NCI-H69 (cell line): ENCODE results near the gene IMMP2L.
"Not testable (repeated sequence)": the region's sequence is repeated elsewhere in the genome, so short reads cannot be mapped to it uniquely, and the experiment has no call there.

Experiments
- DNase-seq: peaks from one replicate; lab custom pipeline; 2025; lab: John Stamatoyannopoulos, UW

The IMMP2L gene

GRCh38 chr7:111264111-111264868 lies 298.0 kb downstream of the IMMP2L start:
- DNase-seq: no peak

- peak; percentile 14 for DNase-seq
Observed at GRCh38 chr7:111262293-111263116, 299.8 kb downstream of the IMMP2L start.

- no peak for DNase-seq
Observed at GRCh38 chr7:111261496-111261895, 300.8 kb downstream of the IMMP2L start.

DNA sequence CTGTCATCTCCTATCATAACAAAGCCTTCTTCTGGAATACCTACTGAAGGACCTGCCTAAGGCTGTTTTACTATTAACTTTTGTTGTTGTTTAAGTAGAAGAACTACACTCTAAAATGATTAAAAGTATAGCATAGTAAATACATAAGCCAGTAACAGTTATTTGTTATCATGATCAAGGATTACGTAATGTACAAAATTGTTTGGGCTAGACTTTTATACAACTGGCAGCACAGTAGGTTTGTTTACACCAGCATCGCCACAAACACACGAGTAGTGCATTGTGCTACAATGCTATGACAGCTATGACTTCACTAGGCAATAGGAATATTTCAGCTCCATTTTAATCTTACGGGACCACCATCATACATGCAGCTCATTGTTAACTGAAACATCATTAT lies 302.3 kb downstream of the IMMP2L start:
- DNase-seq: no peak

GRCh38 chr7:111256391-111256790 lies 305.9 kb downstream of the IMMP2L start:
- no peak for DNase-seq

GRCh38 chr7:111255576-111255975 lies 306.7 kb downstream of the IMMP2L start:
- DNase-seq: peak; percentile 20

GRCh38 chr7:111251365-111251764 lies 310.9 kb downstream of the IMMP2L start:
- not testable (repeated sequence) for DNase-seq

- not testable (repeated sequence) for DNase-seq
Observed at GRCh38 chr7:111249807-111250206, 312.5 kb downstream of the IMMP2L start.

GRCh38 chr7:111242141-111242755 lies 320.0 kb downstream of the IMMP2L start:
- no peak for DNase-seq

- no peak for DNase-seq
Observed at GRCh38 chr7:111240371-111240770, 321.9 kb downstream of the IMMP2L start.

- no peak for DNase-seq
Observed at GRCh38 chr7:111239437-111239836, 322.9 kb downstream of the IMMP2L start.

DNA sequence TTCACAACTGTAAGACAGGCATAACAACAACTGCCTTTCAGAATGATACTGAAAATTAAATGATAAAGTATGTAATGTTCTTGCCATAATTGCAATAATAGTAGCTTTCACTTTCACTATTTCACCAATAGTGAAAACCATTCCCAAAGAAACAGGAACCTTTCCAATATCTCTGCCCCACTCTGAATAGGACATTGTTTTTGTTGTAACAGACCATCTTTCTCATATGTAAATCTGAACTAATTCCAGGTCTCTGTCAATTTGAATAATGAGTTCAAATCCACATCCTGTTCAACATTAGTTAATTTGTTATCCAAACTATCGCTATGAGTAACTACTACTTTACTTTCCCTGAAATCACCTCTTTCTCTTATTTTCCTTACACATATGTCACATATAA lies 323.4 kb downstream of the IMMP2L start:
- peak; percentile 27 for DNase-seq

GRCh38 chr7:111235709-111236108 lies 326.6 kb downstream of the IMMP2L start:
- DNase-seq: no peak

GRCh38 chr7:111232249-111233084 lies 329.8 kb downstream of the IMMP2L start:
- DNase-seq: no peak

DNA sequence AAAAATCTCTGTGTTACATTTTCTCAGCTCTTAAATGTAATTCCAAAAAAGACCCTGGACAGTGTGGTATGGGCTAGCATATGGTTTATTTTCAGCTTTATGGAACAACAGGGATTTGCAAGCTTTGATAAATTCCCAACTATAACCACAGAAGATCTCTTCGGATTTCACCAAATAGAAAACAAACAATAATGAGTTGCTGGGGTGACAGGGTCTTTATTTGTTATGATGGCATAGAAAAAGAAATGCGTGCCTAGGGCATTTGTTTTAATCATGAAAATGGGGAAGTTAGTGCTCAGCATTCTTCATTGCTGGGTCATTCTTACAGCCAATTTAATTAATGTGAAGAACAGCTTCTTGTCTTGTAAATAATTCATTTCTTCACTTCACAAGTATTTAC lies 332.4 kb downstream of the IMMP2L start:
- no peak for DNase-seq

DNA sequence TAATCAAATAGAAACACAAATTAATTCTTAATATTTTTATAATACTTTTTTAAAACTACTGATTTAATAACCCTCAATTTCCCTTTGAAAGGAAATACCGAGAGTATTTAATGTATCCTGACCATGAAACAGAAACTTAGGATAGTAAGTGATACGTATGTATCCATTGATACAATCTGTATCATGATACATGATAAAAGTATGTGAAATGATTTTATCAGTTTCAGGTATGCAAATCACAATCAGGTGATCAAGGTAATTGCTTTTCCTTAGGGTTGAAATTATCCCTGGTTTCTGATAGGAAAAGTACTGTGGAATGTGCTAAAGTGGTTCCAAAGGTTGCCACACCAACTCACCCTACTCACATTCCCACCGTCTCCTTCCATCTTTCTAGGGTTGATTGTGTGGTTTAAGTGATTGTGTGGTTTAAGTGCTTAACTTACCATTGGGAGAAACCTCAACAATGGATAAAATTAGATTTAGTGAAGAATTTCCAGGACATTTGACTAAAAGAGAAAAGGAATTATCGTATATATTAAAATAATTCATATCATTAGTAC lies 333.0 kb downstream of the IMMP2L start:
- no peak for DNase-seq

DNA sequence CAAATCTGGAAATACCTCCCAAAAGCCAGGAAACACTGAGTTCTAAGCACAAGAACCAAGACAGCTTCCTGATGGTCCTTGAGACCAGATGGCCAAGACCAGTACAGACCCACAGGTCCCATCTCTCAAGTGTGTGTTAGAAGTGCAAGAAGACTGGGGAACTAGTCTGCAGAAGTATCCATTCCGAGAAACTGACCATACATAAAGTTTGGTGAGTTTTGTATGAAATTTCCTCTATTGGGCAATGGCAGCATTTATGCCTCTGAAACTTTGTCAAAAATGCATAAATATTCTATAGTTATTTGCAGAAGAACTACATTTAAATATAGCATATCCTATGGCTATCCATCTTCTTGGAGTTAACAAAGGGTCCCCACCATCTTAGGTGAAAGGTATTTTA lies 333.9 kb downstream of the IMMP2L start:
- no peak for DNase-seq

- no peak for DNase-seq
Observed at GRCh38 chr7:111226800-111227199, 335.5 kb downstream of the IMMP2L start.

- no peak for DNase-seq
Observed at GRCh38 chr7:111224354-111225231, 337.7 kb downstream of the IMMP2L start.

DNA sequence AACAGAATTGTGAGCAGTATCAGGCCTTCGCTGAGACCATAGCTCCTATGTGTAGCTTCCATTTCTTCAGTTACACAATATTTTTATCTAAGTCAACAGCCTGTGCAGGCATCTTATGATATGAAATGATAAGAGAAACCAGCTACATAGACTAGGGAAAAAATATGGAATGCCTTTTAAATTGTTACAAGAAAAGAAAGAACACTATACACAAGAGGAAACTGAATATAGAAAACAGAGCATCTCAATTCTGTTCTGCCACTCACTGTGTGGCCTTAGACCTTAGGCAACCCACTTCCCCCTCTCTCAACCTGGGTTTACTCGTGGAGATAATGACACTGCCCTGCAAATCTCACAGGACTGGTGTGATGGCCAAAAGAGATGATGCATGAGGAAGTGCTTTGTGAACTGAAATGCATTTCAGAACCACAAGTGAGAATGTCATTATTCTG lies 338.5 kb downstream of the IMMP2L start:
- peak; percentile 59 for DNase-seq
